H9 (cell line): ENCODE results near the gene DUSP11. TPM values are rescaled to one million over a fixed set of nuclear protein-coding genes. Genes with fewer than 3 reads are reported as not detected.

ENCODE experiments used
- DNase-seq: peaks from one replicate; pipeline ENCODE4 v3.0.0-alpha.2; 2017
- H2AFZ ChIP-seq: one replicate; pipeline ENCODE4 v1.6.1; 2013; ENCODE audit warnings: mild to moderate bottlenecking, low read length, control low read depth, moderate library complexity
- H2AK5ac ChIP-seq: 2 replicates; pipeline ENCODE4 v1.6.1; 2013; ENCODE audit warnings: low read length, control low read depth, mixed read lengths; ENCODE audit not compliant: insufficient read length
- H2BK120ac ChIP-seq: one replicate; pipeline ENCODE4 v1.6.1; 2013; ENCODE audit warnings: low read depth, mild to moderate bottlenecking, low read length, control low read depth, inconsistent platforms; ENCODE audit not compliant: poor library complexity, severe bottlenecking
- H2BK12ac ChIP-seq: 2 replicates; pipeline ENCODE4 v1.6.1; 2013; ENCODE audit warnings: low read length, control low read depth, mixed read lengths, low read depth; ENCODE audit not compliant: insufficient read length
- H2BK15ac ChIP-seq: 2 replicates; pipeline ENCODE4 v1.6.1; 2013; ENCODE audit warnings: low read depth, low read length, control low read depth
- H2BK20ac ChIP-seq: one replicate; pipeline ENCODE4 v1.6.1; 2013; ENCODE audit warnings: low read depth, mild to moderate bottlenecking, low read length, control low read depth, inconsistent platforms; ENCODE audit not compliant: poor library complexity, severe bottlenecking
- H2BK5ac ChIP-seq: 2 replicates; pipeline ENCODE4 v1.6.1; 2013; ENCODE audit warnings: low read length, control low read depth, mixed read lengths; ENCODE audit not compliant: insufficient read length
- H3K14ac ChIP-seq: 2 replicates; pipeline ENCODE4 v1.6.1; 2013; ENCODE audit warnings: low read length, control low read depth; ENCODE audit not compliant: insufficient read depth
- H3K18ac ChIP-seq: 2 replicates; pipeline ENCODE4 v1.6.1; 2013; ENCODE audit warnings: low read depth, mild to moderate bottlenecking, mixed read lengths, low read length, control low read depth; ENCODE audit not compliant: insufficient read length
- H3K23ac ChIP-seq: 2 replicates; pipeline ENCODE4 v1.6.1; 2013; ENCODE audit warnings: low read length, control low read depth, mixed read lengths, low read depth; ENCODE audit not compliant: insufficient read length
- H3K23me2 ChIP-seq: 2 replicates; pipeline ENCODE4 v1.6.1; 2013; ENCODE audit warnings: low read depth, mild to moderate bottlenecking, mixed read lengths, low read length, control low read depth; ENCODE audit not compliant: insufficient read length, poor library complexity, severe bottlenecking
- H3K27ac ChIP-seq: 2 replicates; pipeline ENCODE4 v1.5.1; 2013; ENCODE audit warnings: low read length, control low read depth, mixed read lengths, low read depth; ENCODE audit not compliant: insufficient read length
- H3K27me3 ChIP-seq: 2 replicates; pipeline ENCODE4 v1.6.1; 2013; ENCODE audit warnings: low read length, control low read depth, inconsistent platforms; ENCODE audit not compliant: insufficient read depth
- H3K4ac ChIP-seq: 2 replicates; pipeline ENCODE4 v1.6.1; 2013; ENCODE audit warnings: low read depth, mild to moderate bottlenecking, control low read depth, inconsistent platforms, low read length, moderate library complexity
- H3K4me1 ChIP-seq: 2 replicates; pipeline ENCODE4 v1.6.1; 2013; ENCODE audit warnings: low read length, control low read depth, inconsistent platforms; ENCODE audit not compliant: insufficient read depth
- H3K4me2 ChIP-seq: 2 replicates; pipeline ENCODE4 v1.6.1; 2013; ENCODE audit warnings: low read length, control low read depth, mixed read lengths; ENCODE audit not compliant: insufficient read length, insufficient read depth
- H3K56ac ChIP-seq: 2 replicates; pipeline ENCODE4 v1.6.1; 2013; ENCODE audit warnings: low read depth, mild to moderate bottlenecking, mixed read lengths, low read length, control low read depth; ENCODE audit not compliant: insufficient read length
- H3K79me1 ChIP-seq: 2 replicates; pipeline ENCODE4 v1.6.1; 2013; ENCODE audit warnings: low read depth, mild to moderate bottlenecking, moderate library complexity, low read length, control low read depth, inconsistent platforms; ENCODE audit not compliant: insufficient read depth, poor library complexity, severe bottlenecking
- H3K79me2 ChIP-seq: 2 replicates; pipeline ENCODE4 v1.6.1; 2013; ENCODE audit warnings: low read length, control low read depth, inconsistent platforms; ENCODE audit not compliant: insufficient read depth
- H3K9ac ChIP-seq: 2 replicates; pipeline ENCODE4 v1.6.1; 2013; ENCODE audit warnings: low read length, control low read depth, mixed read lengths; ENCODE audit not compliant: insufficient read length; ENCODE audit errors: extremely low read depth
- H3K9me3 ChIP-seq: one replicate; pipeline ENCODE4 v1.6.1; 2013; ENCODE audit warnings: low read depth, low read length, inconsistent platforms; ENCODE audit not compliant: control insufficient read depth
- H3T11ph ChIP-seq: one replicate; pipeline ENCODE4 v1.6.1; 2013; ENCODE audit warnings: mild to moderate bottlenecking, low read length, control low read depth, inconsistent platforms
- H4K20me1 ChIP-seq: one replicate; pipeline ENCODE4 v1.6.1; 2013; ENCODE audit not compliant: control insufficient read depth, insufficient read length, insufficient read depth
- H4K5ac ChIP-seq: 2 replicates; pipeline ENCODE4 v1.6.1; 2013; ENCODE audit warnings: low read depth, mild to moderate bottlenecking, mixed read lengths, low read length, control low read depth; ENCODE audit not compliant: insufficient read length
- H4K8ac ChIP-seq: replicated peaks from 2 replicates; pipeline ENCODE4 v1.6.1; 2013; ENCODE audit warnings: low read length, control low read depth, mixed read lengths, low read depth; ENCODE audit not compliant: insufficient read length
- H4K91ac ChIP-seq: 2 replicates; pipeline ENCODE4 v1.6.1; 2013; ENCODE audit warnings: low read depth, mild to moderate bottlenecking, moderate library complexity, mixed read lengths, low read length, control low read depth; ENCODE audit not compliant: insufficient read length
- H3K27ac Mint-ChIP-seq, 3 experiments: 2 replicates in 2 of 3; 3 replicates in 1 of 3; pipeline ENCODE4 v1.8.0; 2020 to 2021; ENCODE audit warnings: mixed read lengths in 3 of 3, mild to moderate bottlenecking in 1 of 3, moderate library complexity in 1 of 3
- H3K27me3 Mint-ChIP-seq: 2 replicates; pipeline ENCODE4 v1.8.0; 2021; ENCODE audit warnings: low read depth, mild to moderate bottlenecking, moderate library complexity, mixed read lengths
- H3K36me3 Mint-ChIP-seq, 3 experiments: 2 replicates in 2 of 3; 3 replicates in 1 of 3; pipeline ENCODE4 v1.8.0; 2020 to 2021; ENCODE audit warnings: low read depth in 3 of 3, mixed read lengths in 3 of 3; ENCODE audit not compliant: insufficient read depth in 1 of 3
- H3K4me1 Mint-ChIP-seq, 2 experiments: 2 replicates each; pipeline ENCODE4 v1.8.0; 2020; ENCODE audit warnings: mixed read lengths in 2 of 2
- H3K4me3 Mint-ChIP-seq, 2 experiments: 2 replicates in 1 of 2; 3 replicates in 1 of 2; pipeline ENCODE4 v1.8.0; 2020 to 2021; ENCODE audit warnings: mild to moderate bottlenecking in 2 of 2, mixed read lengths in 2 of 2, moderate library complexity in 1 of 2
- H3K9me3 Mint-ChIP-seq, 2 experiments: 2 replicates in 1 of 2; 3 replicates in 1 of 2; pipeline ENCODE4 v1.8.0; 2020; ENCODE audit warnings: mild to moderate bottlenecking in 2 of 2, mixed read lengths in 2 of 2, moderate library complexity in 1 of 2
- WGBS: extraction: QIAGEN DNeasy Blood & Tissue Kit; methylation state at CpG from one replicate; pipeline ENCODE4 v1.1.7; 2013; ENCODE audit warnings: missing lambda C conversion rate, low lambda C conversion rate, mixed read lengths; ENCODE audit not compliant: insufficient read length; ENCODE audit errors: extremely low coverage; 5-methylcytosine and 5-hydroxymethylcytosine counted together
- total RNA-seq: library from RNA; stranded (reverse); gene quantifications from 2 replicates; pipeline ENCODE4 v1.2.1, GENCODE V29; 2021
- TF ChIP-seq, protein P1 (sequence below): fragments of 200-600 bp; sonication (generic); conservative IDR thresholded peaks from 3 replicates; pipeline ENCODE4 v1.8.0; 2021; ENCODE audit warnings: antibody characterized with exemption, mild to moderate bottlenecking

The DUSP11 gene
- total RNA-seq, 1 experiment from 2014 or later: 21.4 TPM

- no peak overlapping the region for H4K91ac ChIP-seq
- no peaks in the 10 kb centered on the region for H3K9me3 ChIP-seq
- H4K20me1 ChIP-seq: no peaks in the 10 kb centered on the region
- no peaks in the 10 kb centered on the region for H3K23me2 ChIP-seq
- peaks cover 12% of the 10 kb centered on the region in 2 experiments for H3K4me1 Mint-ChIP-seq
- H2BK120ac ChIP-seq: no peak overlapping the region
- H3K79me1 ChIP-seq: no peaks in the 10 kb centered on the region
- DNase-seq: no peak
- H3K9me3 Mint-ChIP-seq: no peaks in the 10 kb centered on the region
- H3K9ac ChIP-seq: no peak overlapping the region
- no peak overlapping the region for H3K56ac ChIP-seq
- H3K18ac ChIP-seq: no peak overlapping the region
- no peak overlapping the region for H3K27ac ChIP-seq
- no peak overlapping the region for H2BK15ac ChIP-seq
- no peak overlapping the region for H3K4me2 ChIP-seq
- no peak overlapping the region for H2BK5ac ChIP-seq
- TF ChIP-seq, protein P1, sequence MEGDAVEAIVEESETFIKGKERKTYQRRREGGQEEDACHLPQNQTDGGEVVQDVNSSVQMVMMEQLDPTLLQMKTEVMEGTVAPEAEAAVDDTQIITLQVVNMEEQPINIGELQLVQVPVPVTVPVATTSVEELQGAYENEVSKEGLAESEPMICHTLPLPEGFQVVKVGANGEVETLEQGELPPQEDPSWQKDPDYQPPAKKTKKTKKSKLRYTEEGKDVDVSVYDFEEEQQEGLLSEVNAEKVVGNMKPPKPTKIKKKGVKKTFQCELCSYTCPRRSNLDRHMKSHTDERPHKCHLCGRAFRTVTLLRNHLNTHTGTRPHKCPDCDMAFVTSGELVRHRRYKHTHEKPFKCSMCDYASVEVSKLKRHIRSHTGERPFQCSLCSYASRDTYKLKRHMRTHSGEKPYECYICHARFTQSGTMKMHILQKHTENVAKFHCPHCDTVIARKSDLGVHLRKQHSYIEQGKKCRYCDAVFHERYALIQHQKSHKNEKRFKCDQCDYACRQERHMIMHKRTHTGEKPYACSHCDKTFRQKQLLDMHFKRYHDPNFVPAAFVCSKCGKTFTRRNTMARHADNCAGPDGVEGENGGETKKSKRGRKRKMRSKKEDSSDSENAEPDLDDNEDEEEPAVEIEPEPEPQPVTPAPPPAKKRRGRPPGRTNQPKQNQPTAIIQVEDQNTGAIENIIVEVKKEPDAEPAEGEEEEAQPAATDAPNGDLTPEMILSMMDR: no peak
- H3T11ph ChIP-seq: no peak overlapping the region
- peaks cover 35% of the 10 kb centered on the region for H3K27me3 Mint-ChIP-seq
- H3K4ac ChIP-seq: no peak overlapping the region
- H4K8ac ChIP-seq: no peak overlapping the region
- no peak overlapping the region for H3K23ac ChIP-seq
- H2AK5ac ChIP-seq: no peak overlapping the region
- H3K14ac ChIP-seq: no peak overlapping the region
- peaks cover 0 to 1% (median 0%) of the 10 kb centered on the region in 3 experiments; a peak in 1 of 7 replicates for H3K36me3 Mint-ChIP-seq
- H3K27ac Mint-ChIP-seq: peak overlapping the region in 2 of 3 experiments; percentile 13 to 45; a peak in 2 of 7 replicates
- H2AFZ ChIP-seq: no peak overlapping the region
- WGBS: no CpG with 5 or more reads among the region's 2 CpGs
- no peak overlapping the region for H4K5ac ChIP-seq
- H3K4me3 Mint-ChIP-seq: no peak overlapping the region
- H2BK20ac ChIP-seq: no peak overlapping the region
- H3K4me1 ChIP-seq: no peaks in the 10 kb centered on the region; the same call in 1 of the 2 replicates
- H3K27me3 ChIP-seq: no peaks in the 10 kb centered on the region
- H3K79me2 ChIP-seq: no peaks in the 10 kb centered on the region
- no peak overlapping the region for H2BK12ac ChIP-seq
These were observed 43.5 kb upstream of the DUSP11 start for GRCh38 chr2:73823416-73823815.
